ENCODE measurements around the gene FUCA2.

The FUCA2 gene

GRCh38 chr6:143531720-143532499, 20.4 kb upstream of the FUCA2 start:
- H2AFZ ChIP-seq (ENCODE audit: low read depth, low read length) = no peak overlapping the region
- no peak for DNase-seq
- peaks cover 31% of the 10 kb centered on the region for H3K27me3 ChIP-seq (ENCODE audit: insufficient read depth, low read length, poor library complexity)

GRCh38 chr6:143529095-143529494, 17.6 kb upstream of the FUCA2 start:
- peak; percentile 53; the same call in 2 of the 3 replicates for ATAC-seq (ENCODE audit: insufficient read depth, low read depth)
- no peaks in the 10 kb centered on the region for H3K36me3 ChIP-seq (ENCODE audit: insufficient read depth, low read length)
- H3K4me3 ChIP-seq (ENCODE audit: low read depth in 1 of 2, low read length in 2 of 2) = no peak overlapping the region
- no peaks in the 10 kb centered on the region for H3K9me3 ChIP-seq (ENCODE audit: insufficient read depth, low read length, severe bottlenecking)
- peaks cover 8% of the 10 kb centered on the region for H3K4me1 ChIP-seq (ENCODE audit: insufficient read depth, low read length)
- no peak for DNase-seq
- H3K27ac ChIP-seq (ENCODE audit: low read length) = no peak overlapping the region
- H3K9ac ChIP-seq (ENCODE audit: low read depth, low read length) = no peak overlapping the region
- H3K4me2 ChIP-seq (ENCODE audit: insufficient read depth, low read length) = no peak overlapping the region
- H3K27me3 ChIP-seq (ENCODE audit: insufficient read depth, low read length, poor library complexity) = peaks cover 12% of the 10 kb centered on the region
- TF ChIP-seq CTCF (IDR thresholded peaks at IDR 0.05; ENCODE audit: borderline replicate concordance, extremely low read depth, low read length, poor library complexity, severe bottlenecking) (peak; percentile 18), EZH2 (IDR thresholded peaks at IDR 0.05; ENCODE audit: borderline replicate concordance, low read depth, low read length, severe bottlenecking) (no peak)
- no peaks in the 10 kb centered on the region for H4K20me1 ChIP-seq (ENCODE audit: insufficient read depth, low read length)
- no peaks in the 10 kb centered on the region for H3K79me2 ChIP-seq (ENCODE audit: insufficient read depth, low read length)
- H2AFZ ChIP-seq (ENCODE audit: low read depth, low read length) = peak overlapping the region; percentile 63

More at GRCh38 chr6:143531720-143532499, 20.4 kb upstream of the FUCA2 start:
- Histone ChIP-seq H3K4me1 (ENCODE audit: insufficient read depth, low read length) (peaks cover 10% of the 10 kb centered on the region), H3K4me3 (ENCODE audit: low read depth in 1 of 2, low read length in 2 of 2) (no peak overlapping the region), H4K20me1 (ENCODE audit: insufficient read depth, low read length) (0 out of 2 replicates have a peak, but pooled peaks cover 2% of the 10 kb centered on the region), H3K9ac (ENCODE audit: low read depth, low read length) (no peak overlapping the region), H3K79me2 (ENCODE audit: insufficient read depth, low read length) (no peaks in the 10 kb centered on the region), H3K27ac (ENCODE audit: low read length) (no peak overlapping the region), H3K4me2 (ENCODE audit: insufficient read depth, low read length) (no peak overlapping the region), H3K9me3 (ENCODE audit: insufficient read depth, low read length, severe bottlenecking) (no peaks in the 10 kb centered on the region), H3K36me3 (ENCODE audit: insufficient read depth, low read length) (no peaks in the 10 kb centered on the region)
- TF ChIP-seq EZH2 (IDR thresholded peaks at IDR 0.05; ENCODE audit: borderline replicate concordance, low read depth, low read length, severe bottlenecking) = no peak
- no peak for TF ChIP-seq CTCF (IDR thresholded peaks at IDR 0.05; ENCODE audit: borderline replicate concordance, extremely low read depth, low read length, poor library complexity, severe bottlenecking)
- no peak for ATAC-seq (ENCODE audit: insufficient read depth, low read depth)

- no peaks in the 10 kb centered on the region for H3K36me3 ChIP-seq (ENCODE audit: insufficient read depth, low read length)
- H3K27ac ChIP-seq (ENCODE audit: low read length) = no peak overlapping the region
- H2AFZ ChIP-seq (ENCODE audit: low read depth, low read length) = peak overlapping the region; percentile 78
- H3K79me2 ChIP-seq (ENCODE audit: insufficient read depth, low read length) = no peaks in the 10 kb centered on the region
- H3K27me3 ChIP-seq (ENCODE audit: insufficient read depth, low read length, poor library complexity) = peaks cover 5% of the 10 kb centered on the region
- ATAC-seq (ENCODE audit: insufficient read depth, low read depth) (0 out of 3 replicates have a peak, but pooled peaks have one; percentile 42), DNase-seq (no peak)
- H3K4me2 ChIP-seq (ENCODE audit: insufficient read depth, low read length) = peak overlapping the region; percentile 8; the same call in 1 of the 2 replicates
- TF ChIP-seq EZH2 (IDR thresholded peaks at IDR 0.05; ENCODE audit: borderline replicate concordance, low read depth, low read length, severe bottlenecking) (no peak), CTCF (IDR thresholded peaks at IDR 0.05; ENCODE audit: borderline replicate concordance, extremely low read depth, low read length, poor library complexity, severe bottlenecking) (no peak)
- H3K4me3 ChIP-seq (ENCODE audit: low read depth in 1 of 2, low read length in 2 of 2) = no peak overlapping the region
- H3K9ac ChIP-seq (ENCODE audit: low read depth, low read length) = no peak overlapping the region
- H4K20me1 ChIP-seq (ENCODE audit: insufficient read depth, low read length) = no peaks in the 10 kb centered on the region
- no peaks in the 10 kb centered on the region for H3K9me3 ChIP-seq (ENCODE audit: insufficient read depth, low read length, severe bottlenecking)
- H3K4me1 ChIP-seq (ENCODE audit: insufficient read depth, low read length) = peaks cover 8% of the 10 kb centered on the region
These were observed 16.8 kb upstream of the FUCA2 start for GRCh38 chr6:143528164-143528811.
